Stimulated activated CD4-positive, alpha-beta T cell treated with anti-CD3 and anti-CD28 coated beads, TNF-alpha, amount 100 ng/mL, for 1 hour (primary cell): ENCODE measurements around the gene GABBR1.
A peak's percentile ranks its signal among the peaks of the same experiment; 100 is the strongest.
"Not testable (repeated sequence)": the region's sequence is repeated elsewhere in the genome, so short reads cannot be mapped to it uniquely, and the experiment has no call there.

Source experiments
- DNase-seq, 3 donors: peaks; one replicate each; pipeline ENCODE4 v3.0.0-alpha.2; 2020; ENCODE audit warnings: low read depth in 3 of 3, low spot score in 1 of 3

Gene GABBR1

DNA sequence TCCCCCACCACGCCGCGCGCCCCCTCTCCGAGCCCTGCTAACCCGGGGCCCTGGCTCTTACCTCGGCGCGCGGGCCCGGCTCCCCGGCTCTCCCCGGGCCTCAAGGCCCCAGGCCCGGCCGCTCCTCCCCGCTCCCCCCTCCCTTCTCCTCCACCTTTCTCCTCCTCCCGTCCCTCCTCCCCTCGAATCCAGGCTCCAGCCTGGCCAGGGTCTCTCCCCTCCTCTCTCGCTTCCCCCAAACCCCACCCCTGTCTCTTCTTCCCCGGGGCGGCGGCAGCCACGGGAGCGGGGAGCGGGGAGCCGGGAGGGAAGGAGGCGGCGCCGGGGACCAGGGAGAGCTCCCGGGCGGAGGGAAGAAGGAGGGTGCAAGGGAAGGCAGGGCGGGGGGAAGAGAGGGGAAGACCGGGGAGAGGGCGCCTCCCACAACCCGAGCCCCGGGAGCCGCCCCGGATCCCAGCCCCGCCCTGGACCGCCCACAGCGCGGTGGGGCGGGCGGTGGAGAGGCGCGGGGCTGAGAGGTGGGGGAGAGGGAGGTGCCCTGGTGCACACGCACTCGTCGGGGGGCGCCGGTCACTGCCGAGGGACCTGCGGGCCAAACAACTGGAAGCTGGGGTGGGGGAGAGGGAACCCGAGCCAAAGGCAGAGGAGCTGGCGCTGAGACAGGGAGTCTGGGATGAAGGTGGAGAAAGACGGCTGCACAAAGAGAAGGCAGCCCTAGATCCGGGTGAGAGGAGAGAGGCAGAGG is at the start of gene GABBR1:
Gene GABBR1, minus strand, starts transcription at position 395 of the 745 bp plus-strand sequence. CDS start 798 bp downstream, outside the sequence.
- DNase-seq: peak in 2 of 3 donors; percentile 42 to 62

GRCh38 chr6:29681811-29682210 is 48.8 kb upstream of the GABBR1 start:
- DNase-seq: no peak

- no peak for DNase-seq
These were observed 47.9 kb upstream of the GABBR1 start, which contains the start of gene ZFP57 for GRCh38 chr6:29680904-29681303. Gene ZFP57 (minus strand): TSS chr6:29681152. CDS start chr6:29677003, 4,149 bp downstream.

DNA sequence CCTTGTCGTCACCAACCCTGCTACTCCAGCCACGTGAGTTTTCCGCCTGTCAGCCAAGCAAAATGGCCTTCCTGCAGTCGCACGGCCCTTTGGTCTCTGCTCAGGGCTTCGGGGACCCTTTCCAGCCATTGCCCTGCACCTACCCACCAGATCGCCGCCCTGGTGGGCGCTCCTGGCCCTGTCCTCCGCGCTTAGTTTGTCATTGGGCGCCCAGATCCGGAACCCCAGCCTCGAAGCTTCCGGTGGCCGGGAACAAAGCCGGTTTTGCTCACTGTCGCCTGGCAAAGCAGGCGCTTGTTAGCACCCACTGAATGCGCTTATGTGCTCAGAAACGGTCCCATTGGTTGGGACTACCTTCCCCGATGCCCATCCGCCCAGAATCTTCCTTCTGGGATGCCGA is 47.4 kb upstream of the GABBR1 start:
- no peak for DNase-seq

DNA sequence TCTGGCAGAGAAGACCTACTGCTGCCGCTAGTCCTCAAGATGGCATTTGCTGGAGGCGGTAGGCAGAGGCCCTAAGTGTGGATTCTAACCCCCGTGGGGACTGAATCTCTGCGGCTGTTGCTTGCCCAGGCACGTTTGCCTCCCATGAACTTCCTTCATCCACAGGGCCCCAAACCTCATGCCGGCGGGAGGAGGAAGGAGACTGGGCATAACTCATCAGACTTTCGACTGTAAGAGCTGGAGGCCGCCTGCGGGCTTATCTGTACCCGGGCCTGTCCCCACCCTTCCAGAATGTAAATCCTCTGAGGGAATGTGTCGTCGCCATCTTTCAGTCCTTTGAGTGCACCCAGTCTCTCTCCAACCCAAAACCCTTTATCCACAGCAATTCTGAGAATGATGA is 47.0 kb upstream of the GABBR1 start:
- no peak for DNase-seq

- no peak for DNase-seq
These were observed 45.1 kb upstream of the GABBR1 start for GRCh38 chr6:29678114-29678513.

DNA sequence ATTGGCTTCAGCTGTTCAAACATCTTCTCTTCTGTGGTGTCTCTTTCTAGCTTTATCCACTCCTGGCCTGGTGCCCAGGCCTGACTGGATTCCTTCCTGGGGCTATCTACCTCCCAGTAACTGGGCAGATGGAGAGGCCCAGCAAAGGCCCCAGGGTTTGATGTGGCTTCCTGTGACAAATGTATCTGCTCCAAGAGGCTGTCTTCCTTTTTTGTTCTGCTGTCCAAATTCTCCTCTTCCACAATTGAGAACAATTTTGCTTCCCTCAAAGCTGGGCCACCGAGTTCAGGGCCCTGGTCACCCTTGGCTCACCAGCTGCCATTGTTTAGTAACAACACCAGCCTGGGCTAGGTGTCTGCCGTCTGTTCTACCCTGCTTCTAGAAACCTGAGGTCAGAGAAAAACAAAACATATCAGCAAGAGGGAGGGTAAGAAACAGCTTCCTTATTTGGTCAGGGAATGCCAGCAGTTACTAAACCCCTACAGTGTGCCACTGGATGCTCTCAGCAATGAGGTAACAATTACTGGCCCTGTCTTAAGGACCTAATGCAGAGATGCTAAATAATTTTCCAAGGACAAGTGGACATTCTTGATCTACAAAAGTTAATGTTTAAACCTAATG is 44.1 kb upstream of the GABBR1 start:
- DNase-seq: no peak

- DNase-seq: no peak
These were observed 42.6 kb upstream of the GABBR1 start for GRCh38 chr6:29675561-29675960.

- no peak for DNase-seq
These were observed 41.0 kb upstream of the GABBR1 start for GRCh38 chr6:29674008-29674407.

GRCh38 chr6:29673161-29673560 is 40.2 kb upstream of the GABBR1 start:
- DNase-seq: no peak

DNA sequence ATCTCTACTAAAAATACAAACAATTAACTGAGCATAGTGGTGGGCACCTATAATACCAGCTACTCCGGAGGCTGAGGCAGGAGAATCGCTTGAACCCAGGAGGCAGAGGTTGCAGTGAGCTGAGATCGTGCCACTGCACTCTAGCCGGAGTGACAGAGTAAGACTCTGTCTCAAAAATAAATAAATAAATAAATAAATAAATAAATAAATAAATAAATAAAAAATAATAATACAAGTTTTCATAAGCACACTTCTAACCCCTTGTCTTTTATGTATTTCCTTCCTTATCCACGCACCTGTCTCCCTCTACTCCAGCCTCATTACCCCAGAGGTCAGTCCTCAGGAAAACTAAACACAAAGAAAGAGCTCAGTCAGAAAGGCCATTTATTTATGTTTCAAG is 39.1 kb upstream of the GABBR1 start:
- not testable (repeated sequence) for DNase-seq

DNA sequence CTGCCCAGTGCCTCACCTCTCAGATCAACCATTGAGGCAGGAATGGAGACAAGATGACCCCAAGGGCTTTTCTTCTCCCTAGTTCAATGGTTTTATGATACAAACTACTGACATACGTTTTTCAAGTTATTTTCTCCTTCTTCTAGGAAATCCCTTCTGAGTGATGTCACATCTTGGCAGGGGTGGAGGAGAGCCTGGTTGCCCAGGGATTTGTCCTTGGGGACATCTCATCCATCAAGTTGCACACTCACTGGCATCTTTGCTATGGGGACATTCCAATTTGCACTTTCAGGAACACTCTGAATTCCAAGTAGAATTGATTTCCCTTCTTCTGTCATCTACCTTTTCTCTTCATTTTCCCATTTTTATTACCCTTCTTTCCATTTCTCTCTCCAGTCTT is 38.0 kb upstream of the GABBR1 start:
- DNase-seq: no peak

DNA sequence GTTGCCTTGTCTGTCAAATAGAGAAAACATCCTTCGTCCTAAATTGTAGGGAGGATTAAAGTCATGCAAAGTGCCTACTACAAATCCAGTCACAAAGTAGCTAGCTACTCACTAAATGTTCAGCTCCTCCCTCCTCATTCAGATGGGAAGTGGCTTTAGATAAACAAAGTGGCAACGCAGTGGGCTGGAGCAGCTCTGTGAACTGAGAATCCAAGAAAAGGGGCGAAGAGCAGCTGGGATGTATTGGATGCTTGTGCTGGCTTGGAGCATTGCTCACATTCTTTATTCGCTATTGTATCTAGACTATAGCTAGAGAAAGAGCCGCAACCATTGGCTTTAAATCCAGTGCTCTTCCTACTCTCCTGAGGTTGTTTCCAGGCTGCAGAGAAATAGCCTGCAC is 34.2 kb upstream of the GABBR1 start:
- DNase-seq: no peak

DNA sequence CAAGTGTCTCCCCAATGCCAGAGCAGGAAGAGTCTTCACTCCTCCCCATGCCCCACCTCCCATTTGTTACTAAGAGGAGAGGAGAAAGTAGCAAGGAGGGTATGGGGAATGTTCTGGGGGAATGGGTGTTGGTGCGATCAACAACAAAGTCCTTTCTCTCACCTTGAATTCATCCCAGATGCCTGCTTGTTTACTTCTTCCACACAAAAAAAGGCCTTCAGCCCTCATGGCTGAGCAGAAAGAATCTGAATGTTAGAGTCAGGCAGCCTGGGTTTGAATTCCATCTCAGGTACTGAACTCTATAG is 33.8 kb upstream of the GABBR1 start:
- DNase-seq: no peak

DNA sequence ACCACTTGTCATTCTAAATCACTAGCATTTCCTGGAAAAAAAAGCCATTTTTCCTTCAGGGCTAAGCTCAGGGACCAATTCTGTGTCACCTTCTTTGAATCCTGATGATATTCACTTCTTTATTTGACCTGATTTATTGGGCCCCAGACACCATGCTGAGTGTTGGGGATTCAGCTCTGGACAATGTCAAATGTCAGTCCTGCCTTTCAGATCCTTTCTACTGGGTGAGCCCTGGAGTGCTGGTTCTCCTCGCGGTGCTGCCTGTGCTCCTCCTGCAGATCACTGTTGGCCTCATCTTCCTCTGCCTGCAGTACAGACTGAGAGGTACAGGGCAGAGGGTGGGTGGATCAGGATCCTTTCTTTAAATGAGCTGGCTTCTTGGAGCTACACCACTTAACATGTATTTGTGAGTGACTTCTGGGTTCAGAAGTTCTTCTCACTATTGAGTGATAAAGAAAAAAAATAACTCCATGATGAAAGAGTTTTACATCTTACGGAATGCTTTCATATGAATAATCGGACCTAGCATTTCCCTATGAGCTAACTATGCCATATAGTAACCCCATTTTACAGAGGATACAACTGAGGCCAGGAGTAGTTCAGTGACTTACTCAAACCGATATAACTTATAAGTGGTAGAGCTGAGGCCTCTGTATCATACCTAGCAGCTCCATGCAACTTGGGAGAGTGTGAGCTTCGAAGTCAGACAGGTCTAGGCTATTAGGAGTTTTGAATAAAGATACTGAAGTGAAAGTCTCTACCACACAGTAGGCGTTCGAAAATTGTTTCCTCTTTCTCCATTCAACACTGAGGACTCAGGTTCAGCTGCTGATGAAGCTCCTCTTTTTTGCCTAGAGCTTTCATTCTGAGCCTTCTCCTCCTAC is 33.2 kb upstream of the GABBR1 start:
- no peak for DNase-seq

DNA sequence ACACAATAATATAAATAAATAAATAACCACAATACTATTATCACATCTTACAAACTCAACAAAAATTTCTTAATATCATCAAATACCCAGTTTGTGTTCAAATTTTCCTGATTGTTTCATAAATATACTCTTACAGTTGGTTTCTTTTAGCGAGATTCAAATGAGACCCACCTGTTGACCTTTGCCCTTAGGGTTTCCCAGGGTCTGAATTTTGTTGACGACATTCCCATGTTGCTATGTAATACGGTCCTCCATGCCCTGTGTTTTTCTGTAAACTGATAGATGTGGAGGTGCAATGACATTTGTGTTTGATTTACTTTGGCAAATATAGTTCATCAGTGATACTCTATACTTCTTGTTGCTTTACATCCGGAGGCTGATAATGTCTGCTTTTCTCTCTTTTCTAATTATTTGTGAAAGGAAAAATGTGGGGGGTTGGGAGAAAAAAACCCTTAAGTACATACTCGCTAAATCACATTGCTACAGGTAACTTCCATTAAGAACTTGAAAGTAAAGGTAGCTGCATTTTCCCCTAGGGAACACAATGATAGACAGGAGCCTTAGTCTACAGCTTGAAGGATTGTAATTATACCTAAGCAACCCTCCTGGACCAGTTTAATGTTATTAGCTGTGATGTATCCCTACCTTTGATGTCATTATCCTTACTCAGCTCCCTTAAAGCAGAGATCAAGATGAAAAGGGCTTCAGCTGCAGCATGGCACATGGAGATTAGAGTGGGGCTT is 30.5 kb upstream of the GABBR1 start:
- DNase-seq: no peak

GRCh38 chr6:29661502-29662141 is 28.6 kb upstream of the GABBR1 start:
- DNase-seq: not testable (repeated sequence)

- DNase-seq: no peak
These were observed 28.1 kb upstream of the GABBR1 start for GRCh38 chr6:29661071-29661470.

- DNase-seq: no peak
These were observed 23.8 kb upstream of the GABBR1 start, which contains the start of gene MOG for GRCh38 chr6:29656798-29657197. Gene MOG (plus strand): TSS chr6:29657092. CDS start chr6:29657210, 118 bp downstream.

DNA sequence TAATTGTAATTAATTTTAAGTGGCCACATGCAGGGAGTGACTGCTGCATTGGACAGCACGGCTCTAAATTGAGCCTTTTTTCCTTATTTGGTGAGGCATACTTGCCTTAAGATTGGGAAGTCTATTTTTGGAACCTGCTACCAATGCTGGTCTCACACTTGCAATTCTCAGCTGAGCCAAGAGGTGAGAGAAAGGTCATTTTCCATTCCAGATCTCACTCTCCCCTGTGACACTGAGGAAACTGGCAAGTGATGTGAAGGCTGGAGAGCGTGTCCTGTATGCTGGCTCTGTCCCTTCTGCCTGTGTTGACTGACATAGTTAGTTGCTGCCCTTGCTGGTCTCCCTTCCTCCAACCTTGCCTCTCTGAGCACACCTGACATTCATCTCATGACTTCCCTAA is 23.2 kb upstream of the GABBR1 start:
- no peak for DNase-seq

- no peak for DNase-seq
These were observed 22.7 kb upstream of the GABBR1 start for GRCh38 chr6:29655658-29656057.
